ENCODE results near the gene CAMTA1.
"Not testable (repeated sequence)": the region's sequence is repeated elsewhere in the genome, so short reads cannot be mapped to it uniquely, and the experiment has no call there.

CAMTA1 gene

DNA sequence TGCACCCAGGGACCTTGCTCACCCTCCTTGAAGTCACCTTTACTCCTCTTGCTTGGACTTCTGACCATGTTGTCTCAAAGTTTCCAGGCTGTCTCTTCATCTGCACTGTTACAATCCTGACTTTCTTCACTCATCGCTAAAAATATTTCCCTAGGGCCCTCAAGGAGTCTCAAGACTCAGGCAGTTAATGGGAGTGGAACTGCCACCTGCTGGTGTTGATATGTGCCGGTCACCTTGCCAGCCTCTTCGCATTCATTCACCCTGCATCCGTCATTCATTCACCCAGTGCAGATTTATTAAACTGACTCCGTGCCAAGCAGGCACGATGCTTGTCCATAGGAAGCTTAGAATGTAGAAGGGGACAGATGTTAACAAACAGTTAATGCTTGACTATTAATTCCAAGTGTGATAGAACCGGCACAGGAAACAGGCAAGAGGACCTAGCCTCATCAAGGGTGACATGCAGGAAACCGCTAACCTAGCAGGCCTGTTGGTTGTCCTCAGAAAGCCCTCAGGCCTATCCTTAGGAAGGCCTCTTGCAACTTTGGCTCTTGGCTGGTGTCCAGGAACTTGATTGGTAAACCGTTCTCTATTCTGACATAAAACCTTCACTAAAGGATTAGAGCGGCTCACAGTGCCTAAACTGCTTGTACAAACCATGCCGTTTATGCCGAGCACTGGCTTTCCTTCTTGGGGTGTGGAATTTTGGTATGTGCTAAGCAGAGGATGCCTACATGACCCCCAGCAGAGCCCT, 342.2 kb downstream of the CAMTA1 start:
- DNase-seq = peak; percentile 98

DNA sequence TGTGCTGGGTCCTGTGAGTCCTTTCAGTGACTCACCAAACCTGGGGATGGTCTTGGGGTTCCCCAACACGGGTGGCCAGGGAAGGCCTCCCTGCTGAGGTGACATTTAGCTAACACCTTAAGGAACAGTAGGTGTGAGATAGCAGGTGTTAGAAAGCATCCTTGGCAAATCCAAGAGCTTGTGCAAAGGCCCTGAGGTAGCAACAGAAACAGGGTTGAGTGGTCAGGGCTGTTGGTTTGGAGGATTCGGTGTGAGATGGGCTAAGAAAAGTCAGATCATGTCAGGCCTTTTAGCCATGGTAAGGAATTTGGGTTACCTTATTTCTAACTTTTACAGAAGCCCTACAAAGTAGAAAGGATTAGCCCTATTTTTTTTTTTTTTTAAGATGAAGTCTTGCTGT, 343.0 kb downstream of the CAMTA1 start:
- no peak for DNase-seq

- no peak for DNase-seq
Measured at GRCh38 chr1:7130127-7130526, 344.9 kb downstream of the CAMTA1 start.

DNA sequence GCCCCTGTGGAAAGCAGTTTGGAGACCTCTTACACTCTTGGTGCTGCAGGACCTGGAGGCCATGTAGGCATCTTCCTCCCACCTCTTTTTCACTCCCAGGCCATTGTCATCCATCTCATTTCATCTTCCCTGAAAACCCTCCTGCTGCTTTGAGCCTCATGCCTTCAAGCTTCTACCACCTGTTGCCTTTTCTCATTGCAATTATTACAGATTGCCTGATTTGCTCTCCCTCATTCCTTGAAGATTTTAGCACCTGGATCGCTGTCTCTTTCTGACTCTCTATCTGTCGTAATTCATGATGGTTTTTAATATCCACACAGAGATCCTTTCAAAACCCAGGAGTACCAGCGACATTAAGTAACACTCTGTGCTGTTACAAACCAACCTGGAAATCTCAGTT, 350.2 kb downstream of the CAMTA1 start:
- no peak for DNase-seq

DNA sequence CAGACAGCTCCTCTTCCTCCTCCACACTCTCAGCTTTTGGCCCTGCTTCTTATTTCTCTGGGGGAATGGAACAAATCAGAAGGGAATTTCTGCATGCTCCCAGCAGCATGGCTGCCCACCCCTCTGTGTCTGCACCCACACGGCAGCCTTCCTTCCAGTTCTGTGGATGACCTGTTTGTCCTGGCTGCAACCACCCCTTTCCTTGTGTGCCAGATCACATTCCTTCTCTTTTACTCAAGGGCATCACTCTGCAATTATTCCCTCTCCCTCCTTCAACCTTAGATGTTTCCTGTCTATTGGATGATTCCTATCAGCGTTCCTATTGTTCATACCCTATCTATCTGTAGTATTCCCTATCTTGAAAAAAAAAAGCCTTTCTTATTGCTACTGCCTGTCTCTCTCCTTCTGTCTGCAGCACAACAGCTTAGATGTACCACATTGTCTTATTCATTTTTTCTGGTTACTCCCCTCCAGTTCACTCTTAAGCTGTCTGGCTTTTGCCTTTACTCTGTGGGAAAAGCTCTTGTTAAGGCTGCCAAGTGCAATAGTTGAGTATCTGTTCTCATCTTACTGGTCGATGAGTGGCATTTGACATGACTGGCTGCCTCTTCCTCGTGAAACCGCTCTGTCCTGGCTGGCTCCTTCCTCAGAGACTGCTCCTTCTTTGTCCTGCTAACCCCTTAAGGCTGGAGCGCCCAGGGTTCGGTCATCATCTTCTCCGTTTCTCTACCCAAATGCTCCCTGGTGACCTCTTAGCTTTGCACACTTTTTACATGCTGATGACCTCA, 351.1 kb downstream of the CAMTA1 start:
- no peak for DNase-seq

- no peak for DNase-seq
Measured at GRCh38 chr1:7140251-7140650, 355.0 kb downstream of the CAMTA1 start.

GRCh38 chr1:7145947-7146346, 360.7 kb downstream of the CAMTA1 start:
- no peak for DNase-seq

DNA sequence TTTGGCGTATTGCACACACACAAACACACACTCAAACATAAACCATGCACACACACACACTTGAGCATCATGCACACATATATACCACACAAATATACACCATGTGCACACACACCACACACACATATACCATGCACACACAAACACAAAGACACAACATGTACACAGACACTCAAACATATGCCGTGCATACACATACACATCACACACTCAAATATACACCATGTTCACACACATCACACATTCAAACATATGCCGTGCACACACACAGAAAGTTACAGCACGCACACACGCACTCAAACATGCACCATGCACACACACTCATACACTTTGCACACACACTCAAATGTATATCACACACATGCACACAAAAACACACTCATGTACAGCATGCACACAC, 361.5 kb downstream of the CAMTA1 start:
- DNase-seq = no peak

GRCh38 chr1:7147581-7148282, 362.5 kb downstream of the CAMTA1 start:
- DNase-seq = not testable (repeated sequence)

DNA sequence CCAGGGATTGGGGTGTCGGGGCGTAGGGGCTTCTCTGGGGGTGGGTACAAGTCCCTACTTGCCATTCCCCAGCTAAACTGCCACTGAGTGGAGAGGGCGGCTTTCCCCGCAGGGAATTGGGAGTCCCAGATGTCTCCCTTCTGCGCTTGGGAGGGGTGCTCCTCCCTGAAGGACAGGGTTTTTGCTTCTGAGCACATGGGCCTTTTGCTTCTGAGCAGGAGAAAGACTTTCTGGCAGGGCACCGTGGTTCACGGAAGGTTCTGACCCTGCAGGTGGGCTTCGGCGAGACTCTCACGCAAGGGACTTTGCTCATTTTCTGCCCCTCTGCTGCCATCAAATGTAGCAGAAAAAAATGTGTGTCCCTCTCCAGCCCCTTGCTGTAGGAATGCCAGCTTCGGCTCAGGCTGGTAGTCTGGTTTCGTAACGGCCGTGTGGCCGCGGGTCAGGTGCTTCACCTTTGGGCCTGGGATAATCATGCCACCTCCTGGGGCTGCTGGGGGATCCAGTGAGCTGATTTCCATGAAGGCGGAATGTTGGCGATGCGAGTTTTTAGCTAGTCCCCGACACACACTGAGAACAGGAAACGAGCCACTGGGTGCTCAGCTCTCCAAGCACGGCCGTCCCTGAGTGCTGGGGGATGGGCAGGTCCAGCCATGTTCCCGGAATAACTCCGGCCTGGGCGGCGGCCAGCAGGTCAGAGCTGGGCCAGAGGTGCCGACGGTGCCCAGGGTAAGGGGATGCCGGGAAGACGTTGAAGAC, 364.0 kb downstream of the CAMTA1 start:
- DNase-seq = no peak

DNA sequence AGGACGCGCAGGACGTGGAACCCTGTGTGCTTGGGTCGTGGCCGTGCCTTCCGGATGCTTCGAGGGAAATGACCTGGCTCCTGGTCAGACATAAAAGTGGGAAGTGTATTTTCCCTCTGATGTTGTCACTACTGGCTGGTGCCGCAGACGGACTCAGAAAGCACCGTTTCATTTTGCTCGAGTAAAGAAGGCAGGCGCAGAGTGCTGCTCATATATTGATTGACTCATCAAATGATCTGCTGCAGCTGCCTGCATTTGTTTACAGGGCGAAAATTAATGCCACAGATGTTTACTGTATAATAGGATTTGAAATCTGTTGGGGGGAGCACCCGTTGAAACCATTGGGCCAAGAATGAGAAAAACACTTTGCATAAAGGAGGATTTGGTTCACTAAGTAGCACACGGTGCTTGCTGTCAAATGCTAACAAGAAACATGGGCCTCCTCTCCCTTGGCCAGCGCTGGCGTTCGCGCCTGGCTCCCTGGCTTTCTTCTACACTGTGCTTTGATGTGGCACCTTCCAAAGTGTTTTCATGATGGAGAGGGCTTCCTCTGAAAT, 365.5 kb downstream of the CAMTA1 start:
- no peak for DNase-seq

GRCh38 chr1:7151978-7152377, 366.7 kb downstream of the CAMTA1 start:
- no peak for DNase-seq

DNA sequence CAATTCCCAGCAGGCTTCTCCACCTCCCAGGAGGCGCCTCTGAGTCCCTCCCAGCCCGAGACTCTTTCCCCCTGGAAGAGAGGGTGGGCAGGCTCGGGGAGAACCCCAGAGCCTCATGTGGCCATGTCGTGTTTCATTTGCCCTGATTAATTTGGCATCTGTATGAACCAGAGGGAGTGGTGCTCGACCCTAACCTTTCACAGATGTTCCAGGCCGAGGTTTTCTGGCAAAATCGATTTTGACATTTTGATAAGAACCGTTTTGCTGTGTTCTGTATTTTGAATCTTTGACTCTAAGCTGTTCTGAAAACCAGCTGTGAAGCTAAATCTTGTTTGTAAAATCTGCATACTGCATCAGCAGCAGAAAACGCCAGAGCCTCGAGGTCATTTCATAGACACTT, 367.4 kb downstream of the CAMTA1 start:
- no peak for DNase-seq

- no peak for DNase-seq
Measured at GRCh38 chr1:7153464-7153863, 368.2 kb downstream of the CAMTA1 start.

GRCh38 chr1:7159116-7159781, 374.0 kb downstream of the CAMTA1 start:
- peak; percentile 41 for DNase-seq

GRCh38 chr1:7168554-7168953, 383.3 kb downstream of the CAMTA1 start:
- DNase-seq = not testable (repeated sequence)

DNA sequence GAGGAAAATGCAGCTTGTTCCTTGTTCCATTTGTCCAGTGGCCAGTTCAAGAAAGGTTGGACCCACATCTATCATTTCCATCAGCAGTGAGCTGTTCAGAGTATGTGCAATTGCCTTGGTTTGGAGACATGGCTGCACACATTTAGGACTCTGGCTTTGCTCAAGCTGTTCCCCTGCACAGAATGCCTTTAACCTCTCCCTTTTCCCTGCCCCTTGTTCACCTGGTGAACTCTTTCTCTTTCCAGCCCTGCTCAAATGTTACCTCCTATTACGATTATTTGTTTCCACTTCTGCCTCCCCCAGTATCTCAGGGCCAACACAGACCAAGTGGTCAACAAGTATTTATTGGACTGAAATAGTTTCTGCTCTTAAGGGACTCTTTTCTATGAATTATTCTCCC, 385.9 kb downstream of the CAMTA1 start:
- DNase-seq = no peak

DNA sequence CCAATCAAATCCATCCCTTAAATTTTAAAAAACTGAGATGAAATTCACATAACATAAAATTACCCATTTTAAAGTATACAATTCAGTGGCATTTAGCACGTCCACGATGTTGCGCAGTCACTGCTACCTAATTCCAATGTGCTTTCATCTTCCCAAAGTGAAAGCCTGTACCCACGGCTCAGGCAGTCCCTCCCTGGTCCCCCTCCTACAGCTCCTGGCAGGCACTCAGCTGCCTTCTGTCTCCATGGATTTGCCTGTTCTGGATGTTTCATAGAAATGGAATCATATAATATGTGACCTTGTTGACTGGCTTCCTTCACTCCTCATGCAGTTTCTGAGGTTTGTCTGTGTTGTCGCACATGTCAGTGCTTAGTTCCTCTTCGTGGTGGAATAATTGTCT, 386.3 kb downstream of the CAMTA1 start:
- DNase-seq = no peak

DNA sequence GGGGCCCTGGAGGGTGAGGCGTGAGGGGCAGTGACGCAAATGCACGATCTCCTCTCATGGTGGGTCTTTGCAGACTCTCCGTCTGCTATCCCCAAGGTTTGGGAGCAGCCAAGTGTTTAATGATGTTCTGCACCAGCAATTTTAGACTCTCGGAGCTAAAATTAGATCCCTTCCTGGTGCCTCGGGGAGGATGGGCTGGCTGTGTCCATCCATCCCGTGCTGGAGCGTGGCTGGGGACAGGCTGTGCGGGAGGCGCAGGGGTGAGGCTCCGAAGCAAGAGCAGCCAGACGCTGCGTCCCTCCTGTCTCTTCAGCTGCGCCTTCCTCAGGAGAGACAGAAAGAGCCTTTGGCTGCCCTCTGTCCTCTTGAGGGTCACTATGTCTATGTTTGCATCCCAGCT, 387.6 kb downstream of the CAMTA1 start:
- DNase-seq = no peak

GRCh38 chr1:7174561-7174960, 389.3 kb downstream of the CAMTA1 start:
- DNase-seq = no peak

- DNase-seq = no peak
Measured at GRCh38 chr1:7174980-7175906, 390.0 kb downstream of the CAMTA1 start.

Measured in MV-4-11 (cell line).